SIG-M5 treated with dmso at 0.1 percent for 504 hours (cell line): ENCODE measurements around the gene AIRE.

Source experiments
- DNase-seq: peaks from one replicate; lab custom pipeline; 2025; ENCODE audit not compliant: unreplicated experiment; lab: John Stamatoyannopoulos, UW

Gene AIRE

DNA sequence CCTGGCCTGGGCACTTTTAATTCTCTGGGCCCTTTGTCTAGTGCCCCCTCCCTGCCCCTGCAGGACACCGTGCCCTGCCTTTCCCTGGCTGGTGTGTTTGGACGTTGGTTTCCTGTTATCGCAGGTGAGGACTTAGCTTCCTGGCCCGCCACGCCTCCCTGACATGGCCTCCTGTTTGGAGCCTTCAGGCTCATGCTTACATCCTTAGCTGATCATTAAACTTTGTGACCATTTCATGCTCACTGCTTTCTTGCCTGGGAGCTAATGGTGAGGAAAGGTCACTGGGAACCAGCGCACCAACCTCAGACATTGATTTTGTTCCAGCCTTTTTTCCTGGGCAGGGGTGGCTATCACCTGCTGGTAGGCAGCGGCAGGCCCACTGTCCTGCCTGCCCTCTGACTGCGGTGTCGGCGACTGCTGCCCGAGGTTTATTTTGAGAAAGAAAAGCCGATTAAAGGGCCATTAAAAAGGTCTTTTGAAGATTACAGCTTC, 17.9 kb downstream of the AIRE start:
- no peak for DNase-seq

DNA sequence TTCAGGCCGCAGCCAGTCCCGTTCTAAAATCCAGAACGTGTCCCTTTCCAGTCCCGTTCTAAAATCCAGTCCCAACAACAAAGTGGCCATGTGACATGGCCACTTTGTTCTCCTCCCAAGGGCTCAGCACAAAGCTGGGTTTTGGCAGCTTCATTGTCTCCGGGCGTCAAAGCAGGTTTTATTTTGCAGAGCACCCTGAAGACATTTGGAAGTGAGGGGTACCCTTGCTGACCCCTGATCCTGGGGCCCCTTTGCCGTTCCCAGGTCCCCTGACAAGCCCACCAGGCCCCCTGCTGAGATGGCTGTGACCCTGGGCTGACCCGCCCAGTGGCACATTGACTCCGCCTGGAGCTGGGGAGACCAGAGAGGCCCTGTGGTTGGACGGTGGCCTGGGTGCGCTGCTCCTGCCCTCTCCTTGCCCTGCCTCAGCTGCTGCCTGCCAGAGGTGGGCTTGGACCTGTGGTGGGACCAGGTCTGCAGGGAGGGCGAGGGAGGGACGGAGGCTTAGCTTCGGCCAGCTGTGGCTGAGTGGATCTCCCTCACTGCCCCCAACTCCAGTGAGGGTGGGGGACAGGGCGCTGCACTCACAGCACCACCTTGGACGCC, 18.4 kb downstream of the AIRE start:
- DNase-seq = no peak

DNA sequence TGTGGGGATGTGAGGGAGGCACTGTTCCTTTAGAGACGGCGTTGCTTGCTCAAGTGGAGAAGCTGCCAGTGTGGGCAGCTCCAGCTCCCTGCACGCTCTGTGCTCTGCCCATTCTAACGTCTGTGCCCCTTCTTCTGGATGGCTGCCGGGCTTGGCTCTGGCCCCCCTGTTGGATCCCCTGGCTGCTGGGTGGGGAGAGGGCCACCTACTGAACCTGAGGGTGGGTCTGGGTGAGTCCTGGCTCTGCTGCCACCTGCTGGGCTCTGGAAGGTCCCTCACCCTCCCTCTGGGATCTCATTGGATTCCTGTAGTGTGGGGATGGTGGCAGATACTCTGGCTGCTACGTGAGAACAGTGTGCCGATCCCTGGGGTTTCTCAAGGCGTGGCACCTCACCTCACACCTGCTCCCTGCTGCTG, 19.2 kb downstream of the AIRE start:
- DNase-seq = peak; percentile 35

- no peak for DNase-seq
Observed at GRCh38 chr21:44305691-44306090, 20.0 kb downstream of the AIRE start.

- no peak for DNase-seq
Observed at GRCh38 chr21:44306936-44307704, 21.4 kb downstream of the AIRE start.

DNA sequence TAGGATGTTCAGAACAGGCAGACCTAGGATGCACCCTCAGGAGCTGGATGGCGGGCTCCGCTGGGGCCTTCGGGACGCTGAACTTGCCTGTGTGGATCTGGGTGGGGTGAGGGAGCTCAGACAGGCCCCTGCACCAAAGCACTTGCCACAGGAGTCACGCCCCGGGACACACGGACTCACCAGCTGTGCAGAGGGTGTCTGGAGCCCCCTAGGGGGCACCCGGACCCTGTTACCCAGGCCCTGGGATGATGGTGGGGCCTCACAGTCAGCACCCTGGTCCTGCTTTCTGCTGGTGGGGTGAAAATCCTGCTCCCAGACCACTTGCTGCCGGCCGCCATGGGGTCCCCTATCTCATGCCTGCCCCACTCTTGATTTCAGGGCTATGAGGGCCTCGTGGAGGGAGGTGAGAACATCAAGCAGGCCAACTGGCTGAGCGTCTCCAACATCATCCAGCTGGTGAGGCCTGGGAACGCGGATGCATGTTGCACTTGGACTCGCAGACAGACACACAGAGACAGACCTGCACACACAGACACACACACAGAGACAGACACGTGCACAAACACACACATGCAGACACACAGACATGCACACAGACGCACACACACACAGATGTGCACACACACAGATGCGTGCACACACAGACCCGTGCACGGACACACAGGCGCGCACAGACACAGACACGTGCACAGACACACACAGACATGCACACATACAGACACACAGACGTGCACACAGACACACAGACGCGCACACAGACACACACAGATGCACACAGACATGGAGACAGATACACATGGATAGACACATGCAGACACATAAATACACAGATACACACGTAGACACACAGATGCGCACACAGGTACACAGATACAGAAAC, 25.2 kb downstream of the AIRE start:
- DNase-seq = no peak

DNA sequence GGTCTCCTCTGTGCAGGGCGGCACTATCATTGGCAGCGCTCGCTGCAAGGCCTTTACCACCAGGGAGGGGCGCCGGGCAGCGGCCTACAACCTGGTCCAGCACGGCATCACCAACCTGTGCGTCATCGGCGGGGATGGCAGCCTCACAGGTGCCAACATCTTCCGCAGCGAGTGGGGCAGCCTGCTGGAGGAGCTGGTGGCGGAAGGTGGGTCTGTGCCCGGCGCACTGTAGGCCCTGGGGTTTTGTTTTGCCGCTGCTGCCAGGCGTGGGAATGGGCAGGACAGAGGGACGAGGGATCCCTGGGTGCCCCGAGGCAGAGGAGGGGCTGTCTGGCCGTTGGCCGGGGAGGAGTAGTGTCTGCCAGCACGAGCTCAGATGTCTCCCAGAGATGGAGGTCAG, 26.4 kb downstream of the AIRE start:
- DNase-seq = no peak

- DNase-seq = no peak
Observed at GRCh38 chr21:44312716-44313115, 27.0 kb downstream of the AIRE start.

- DNase-seq = no peak
Observed at GRCh38 chr21:44313451-44313850, 27.8 kb downstream of the AIRE start.

DNA sequence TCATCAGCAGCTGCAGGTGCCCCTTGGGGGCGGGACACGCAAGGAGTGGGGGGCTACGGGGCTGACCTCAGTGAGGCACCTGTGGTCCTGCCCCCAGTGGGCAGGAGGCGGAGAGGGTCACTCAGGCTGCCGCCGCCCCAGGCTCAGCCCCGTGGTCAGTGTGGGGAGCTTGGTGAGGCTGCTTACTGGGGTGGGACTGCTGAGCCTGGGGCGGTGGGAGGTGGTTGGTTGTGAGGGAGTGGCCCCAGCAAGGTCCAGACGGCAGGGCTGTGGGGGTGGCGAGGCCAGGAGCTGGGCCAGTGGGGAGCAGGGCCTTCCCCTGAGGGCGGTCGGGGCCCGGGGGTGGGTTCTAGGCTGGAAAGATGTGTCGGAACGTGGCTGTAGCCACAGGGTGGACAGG, 28.5 kb downstream of the AIRE start:
- DNase-seq = no peak

DNA sequence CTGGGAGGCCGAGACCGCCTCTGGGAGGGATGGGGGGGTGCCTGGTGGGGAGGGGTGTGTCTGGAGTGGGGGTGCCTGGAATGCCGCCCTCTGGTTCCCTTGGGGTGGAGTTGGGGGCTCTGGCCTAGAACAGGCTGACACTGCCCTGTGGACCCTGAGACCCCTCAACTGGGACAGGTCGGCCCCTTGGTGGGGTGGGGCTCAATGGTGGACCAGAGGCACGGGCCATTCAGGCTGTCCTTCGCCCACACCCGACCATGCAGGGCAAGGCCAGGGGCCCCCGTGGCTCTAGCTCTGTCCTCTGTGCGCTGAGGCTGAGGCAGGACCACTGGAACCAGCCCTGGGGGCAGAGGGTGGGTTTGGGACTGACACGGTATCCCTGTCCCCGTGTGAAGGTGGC, 28.9 kb downstream of the AIRE start:
- DNase-seq = no peak

GRCh38 chr21:44315691-44316203, 30.1 kb downstream of the AIRE start:
- DNase-seq = no peak

GRCh38 chr21:44316277-44316900, 30.7 kb downstream of the AIRE start:
- no peak for DNase-seq

GRCh38 chr21:44317241-44317782, 31.6 kb downstream of the AIRE start:
- DNase-seq = no peak

GRCh38 chr21:44317871-44318270, 32.2 kb downstream of the AIRE start:
- DNase-seq = no peak

- DNase-seq = no peak
Observed at GRCh38 chr21:44318489-44319285, 33.0 kb downstream of the AIRE start.

DNA sequence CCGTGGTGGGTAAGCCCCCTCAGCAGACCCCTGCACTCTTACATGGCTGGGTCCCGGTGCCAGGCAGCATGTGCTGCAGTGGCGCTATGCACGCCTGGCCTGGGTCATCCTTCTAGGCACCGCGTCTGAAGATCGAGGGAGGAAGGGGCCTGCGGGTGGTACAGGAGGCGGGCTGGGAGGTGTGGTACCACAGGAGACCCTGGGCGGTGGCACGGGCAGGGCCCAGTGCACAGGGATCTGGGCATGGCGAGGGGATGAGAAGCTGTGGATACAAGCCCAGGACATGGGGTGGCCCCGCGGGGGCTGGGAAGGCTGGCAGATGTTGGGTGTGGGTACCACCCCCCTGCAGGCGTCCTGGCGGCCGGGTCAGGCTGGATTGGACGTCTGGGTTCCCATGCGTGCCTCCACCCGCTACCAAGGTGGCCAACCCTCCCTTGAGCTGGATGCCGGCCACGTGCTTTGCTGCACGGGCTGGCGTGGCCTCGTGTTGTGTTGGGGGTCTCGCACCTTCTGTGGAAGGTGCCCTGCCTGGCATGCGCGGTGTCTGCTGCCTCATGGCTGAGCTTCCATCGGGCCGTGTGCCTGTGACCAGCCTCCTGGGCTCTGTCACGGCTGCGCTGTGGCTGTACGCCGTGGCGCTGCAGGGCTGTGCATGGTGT, 33.9 kb downstream of the AIRE start:
- DNase-seq = no peak

DNA sequence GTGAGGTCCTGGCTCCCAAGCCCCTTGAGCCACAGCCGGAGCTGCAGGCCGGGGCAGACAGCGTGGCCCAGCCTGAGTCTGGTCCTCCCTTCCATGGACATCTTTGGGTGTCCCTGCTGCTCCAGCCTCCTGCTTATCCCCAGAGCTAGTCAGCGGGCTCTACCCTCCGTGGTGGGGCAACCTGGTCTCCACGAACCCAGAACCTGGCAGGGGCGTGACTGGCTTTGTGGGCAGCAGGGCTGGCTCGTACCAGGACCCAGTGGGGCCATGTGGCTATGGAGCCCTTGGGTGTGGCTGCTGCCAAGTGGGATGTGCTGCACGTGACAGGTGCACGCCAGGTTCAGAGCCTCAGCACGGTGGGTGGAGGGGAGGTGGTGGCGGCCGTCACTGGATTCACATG, 35.2 kb downstream of the AIRE start:
- DNase-seq = no peak

GRCh38 chr21:44321846-44322450, 36.3 kb downstream of the AIRE start:
- no peak for DNase-seq
